GM18858 (cell line): ENCODE measurements around the gene ZNF784.

Experiments
- ATAC-seq: cut with Tn5 transposase; IDR thresholded peaks from one replicate; pipeline ENCODE4 v1.9.1; 2021; ENCODE audit not compliant: unreplicated experiment

ZNF784 gene

GRCh38 chr19:55644191-55644833, 19.9 kb upstream of the ZNF784 start:
- no peak for ATAC-seq

GRCh38 chr19:55643887-55644176, 19.5 kb upstream of the ZNF784 start:
- no peak for ATAC-seq

GRCh38 chr19:55643003-55643886, 18.9 kb upstream of the ZNF784 start, which contains the start of gene ZNF581:
Gene ZNF581, plus strand, starts transcription at chr19:55643649. Its CDS starts 923 bp downstream, at chr19:55644572.
- no peak for ATAC-seq

- no peak for ATAC-seq
Observed at GRCh38 chr19:55642153-55643002, 18.0 kb upstream of the ZNF784 start.

- no peak for ATAC-seq
Observed at GRCh38 chr19:55641426-55642152, 17.2 kb upstream of the ZNF784 start.

GRCh38 chr19:55640577-55641425, 16.4 kb upstream of the ZNF784 start, which contains the start of gene ZNF580:
Gene ZNF580, plus strand, starts transcription at chr19:55641002. Its CDS starts 1,507 bp downstream, at chr19:55642509.
- no peak for ATAC-seq

- ATAC-seq = no peak
Observed at GRCh38 chr19:55640043-55640576, 15.7 kb upstream of the ZNF784 start.

GRCh38 chr19:55638864-55639359, 14.5 kb upstream of the ZNF784 start:
- ATAC-seq = no peak

GRCh38 chr19:55637534-55637933, 13.2 kb upstream of the ZNF784 start:
- no peak for ATAC-seq

GRCh38 chr19:55636723-55637122, 12.4 kb upstream of the ZNF784 start:
- no peak for ATAC-seq

GRCh38 chr19:55635856-55636440, 11.6 kb upstream of the ZNF784 start:
- no peak for ATAC-seq

- no peak for ATAC-seq
Observed at GRCh38 chr19:55635334-55635717, 11.0 kb upstream of the ZNF784 start.

- ATAC-seq = no peak
Observed at GRCh38 chr19:55633861-55634260, 9.5 kb upstream of the ZNF784 start.

GRCh38 chr19:55632463-55632834, 8.1 kb upstream of the ZNF784 start:
- ATAC-seq = no peak

- ATAC-seq = no peak
Observed at GRCh38 chr19:55626350-55626749, 2.0 kb upstream of the ZNF784 start.

- ATAC-seq = no peak
Observed at GRCh38 chr19:55625004-55625326, 599 bp upstream of the ZNF784 start.

GRCh38 chr19:55623561-55623960, 805 bp downstream of the ZNF784 start:
- no peak for ATAC-seq

- ATAC-seq = no peak
Observed at GRCh38 chr19:55623130-55623529, 1.2 kb downstream of the ZNF784 start.

- ATAC-seq = no peak
Observed at GRCh38 chr19:55622242-55622969, 2.0 kb downstream of the ZNF784 start.
